Naive thymus-derived CD8-positive, alpha-beta T cell (primary cell): ENCODE results near the gene SYT11. TPM values are rescaled to one million over a fixed set of nuclear protein-coding genes. Genes with fewer than 3 reads are reported as not detected.
"Not testable (repeated sequence)": the region's sequence is repeated elsewhere in the genome, so short reads cannot be mapped to it uniquely, and the experiment has no call there.

ENCODE experiments used
- ATAC-seq, 2 donors: fragments of 150-1000 bp; cut with Tn5 transposase in 1 of 2; sonication (Bioruptor Pico), chemical (Tn5 transposase) in 1 of 2; 1 replicate in 1 of 2; 2 replicates in 1 of 2; pipeline ENCODE4 v1.10.0; 2021; ENCODE audit warnings: mild to moderate bottlenecking in 2 of 2, moderate library complexity in 2 of 2
- POLR2A ChIA-PET: fragments of 350-600 bp; sonication (Branson Sonifier 250); formaldehyde crosslinking; loops from one replicate; lab custom pipeline; 2021; ENCODE audit warnings: antibody characterized with exemption; lab: Charles Lee
- DNase-seq, 10 donors: peaks; one replicate each; pipeline versions ENCODE4 v3.0.0 to v3.0.0-alpha.2; 2020 to 2022
- H3K27ac Mint-ChIP-seq, 10 donors: one replicate each; pipeline ENCODE4 v1.8.0; 2020 to 2022; ENCODE audit warnings: mild to moderate bottlenecking in 10 of 10, mixed read lengths in 10 of 10, moderate library complexity in 4 of 10, inconsistent platforms in 1 of 10
- H3K27me3 Mint-ChIP-seq, 5 donors: one replicate each; pipeline ENCODE4 v1.8.0; 2021 to 2022; ENCODE audit warnings: mixed read lengths in 5 of 5
- H3K36me3 Mint-ChIP-seq, 3 donors: one replicate each; pipeline ENCODE4 v1.8.0; 2020 to 2022; ENCODE audit warnings: mixed read lengths in 3 of 3, mild to moderate bottlenecking in 2 of 3, inconsistent platforms in 1 of 3
- H3K4me1 Mint-ChIP-seq, 4 donors: one replicate each; pipeline ENCODE4 v1.8.0; 2021 to 2022; ENCODE audit warnings: mixed read lengths in 4 of 4
- H3K4me3 Mint-ChIP-seq, 10 donors: one replicate each; pipeline ENCODE4 v1.8.0; 2020 to 2022; ENCODE audit warnings: mild to moderate bottlenecking in 10 of 10, mixed read lengths in 10 of 10, moderate library complexity in 6 of 10, inconsistent platforms in 1 of 10
- H3K9me3 Mint-ChIP-seq, 9 donors: one replicate each; pipeline ENCODE4 v1.8.0; 2020 to 2022; ENCODE audit warnings: mixed read lengths in 9 of 9, mild to moderate bottlenecking in 3 of 9, inconsistent platforms in 1 of 9, moderate library complexity in 1 of 9
- polyA plus RNA-seq, 3 donors: library from polyadenylated mRNA; unstranded; fragments of 300-500 nt; fragmentation: Illumina TruSeq; gene quantifications; one replicate each; pipeline ENCODE4 v1.2.3, GENCODE V29; 2021
- total RNA-seq, 8 experiments: library from RNA in 2 of 8; stranded (reverse) in 2 of 8; gene quantifications; one replicate each; pipeline ENCODE4 v1.2.3 and lab custom pipeline; 2021 to 2026

SYT11 gene
- total and polyA plus RNA-seq, 5 experiments from 2014 or later, result 3.1 to 10.4 (median 4.1) TPM

- no peaks in the 10 kb centered on the region for H3K36me3 Mint-ChIP-seq
- H3K4me1 Mint-ChIP-seq, result peaks cover 7 to 15% (median 13%) of the 10 kb centered on the region in 4 donors
- no peaks in the 10 kb centered on the region for H3K27me3 Mint-ChIP-seq
- no peaks in the 10 kb centered on the region for H3K9me3 Mint-ChIP-seq
- H3K27ac Mint-ChIP-seq, result no peak overlapping the region
- no peak for DNase-seq
- POLR2A ChIA-PET, result no interaction called here
- no peak overlapping the region for H3K4me3 Mint-ChIP-seq
- no peak for ATAC-seq
Observed at GRCh38 chr1:155889566-155889965, 30.2 kb downstream of the SYT11 start.

- no peaks in the 10 kb centered on the region for H3K27me3 Mint-ChIP-seq
- H3K27ac Mint-ChIP-seq, result no peak overlapping the region
- H3K4me1 Mint-ChIP-seq, result peaks cover 7 to 15% (median 13%) of the 10 kb centered on the region in 4 donors
- DNase-seq (no peak), ATAC-seq (no peak)
- H3K36me3 Mint-ChIP-seq, result no peaks in the 10 kb centered on the region
- H3K9me3 Mint-ChIP-seq, result no peaks in the 10 kb centered on the region
- H3K4me3 Mint-ChIP-seq, result no peak overlapping the region
- POLR2A ChIA-PET, result no interaction called here
Observed at GRCh38 chr1:155890251-155890650, 30.9 kb downstream of the SYT11 start.

- H3K27ac Mint-ChIP-seq, result peak overlapping the region in 8 of 10 donors; percentile 53 to 91 (median 83)
- H3K9me3 Mint-ChIP-seq, result no peaks in the 10 kb centered on the region
- H3K36me3 Mint-ChIP-seq, result peaks cover 0 to 14% (median 4%) of the 10 kb centered on the region in 3 donors
- H3K27me3 Mint-ChIP-seq, result no peaks in the 10 kb centered on the region
- POLR2A ChIA-PET, result interaction anchor here (0.6 to 0.7 kb wide), 2 partner anchors 10 to 627 kb away, joined by 3 to 4 read pairs; no protein-coding TSS in a partner anchor
- ATAC-seq (no peak), DNase-seq (no peak)
- peaks cover 7 to 15% (median 13%) of the 10 kb centered on the region in 4 donors for H3K4me1 Mint-ChIP-seq
- H3K4me3 Mint-ChIP-seq, result peak overlapping the region in 1 of 10 donors; percentile 16
Observed at GRCh38 chr1:155892796-155893195, 33.4 kb downstream of the SYT11 start.

GRCh38 chr1:155893389-155894142 lies 34.2 kb downstream of the SYT11 start:
- POLR2A ChIA-PET, result interaction anchor here (0.6 to 0.7 kb wide), 4 partner anchors 9 to 628 kb away, joined by 3 to 4 read pairs (median 3); no protein-coding TSS in a partner anchor
- DNase-seq, result peak in 7 of 10 donors; percentile 3 to 51 (median 14)

GRCh38 chr1:155895617-155896016 lies 36.2 kb downstream of the SYT11 start:
- H3K9me3 Mint-ChIP-seq, ATAC-seq, POLR2A ChIA-PET, H3K4me3 Mint-ChIP-seq, H3K27me3 Mint-ChIP-seq, DNase-seq: not testable (repeated sequence)
- peaks cover 0 to 38% (median 16%) of the 10 kb centered on the region in 3 donors for H3K36me3 Mint-ChIP-seq
- H3K27ac Mint-ChIP-seq, result peak overlapping the region in 1 of 10 donors; percentile 34
- peaks cover 7 to 19% (median 16%) of the 10 kb centered on the region in 4 donors for H3K4me1 Mint-ChIP-seq

More at GRCh38 chr1:155893389-155894142, 34.2 kb downstream of the SYT11 start:
- Mint-ChIP-seq H3K36me3 (peaks cover 0 to 17% (median 6%) of the 10 kb centered on the region in 3 donors), H3K9me3 (no peaks in the 10 kb centered on the region), H3K27ac (peak overlapping the region; percentile 61 to 91 (median 83)), H3K27me3 (no peaks in the 10 kb centered on the region), H3K4me3 (peak overlapping the region in 6 of 10 donors; percentile 1 to 45 (median 26)), H3K4me1 (peaks cover 7 to 15% (median 13%) of the 10 kb centered on the region in 4 donors)
- peak; percentile 86 to 99 for ATAC-seq

- DNase-seq, H3K27me3 Mint-ChIP-seq, H3K4me3 Mint-ChIP-seq, H3K9me3 Mint-ChIP-seq, ATAC-seq: not testable (repeated sequence)
- Mint-ChIP-seq H3K36me3 (peaks cover 0 to 47% (median 16%) of the 10 kb centered on the region in 3 donors), H3K27ac (peak overlapping the region in 1 of 10 donors; percentile 62), H3K4me1 (peaks cover 7 to 19% (median 16%) of the 10 kb centered on the region in 4 donors)
- POLR2A ChIA-PET, result interaction anchor here (1.1 kb wide), 1 partner anchor 28 kb away, joined by 5 read pairs; no protein-coding TSS in a partner anchor
Observed at GRCh38 chr1:155896476-155896875, 37.1 kb downstream of the SYT11 start.

GRCh38 chr1:155897746-155898145 lies 38.4 kb downstream of the SYT11 start:
- no peaks in the 10 kb centered on the region for H3K9me3 Mint-ChIP-seq
- POLR2A ChIA-PET, result no interaction called here
- no peak for ATAC-seq
- H3K4me1 Mint-ChIP-seq, result peaks cover 7 to 18% (median 15%) of the 10 kb centered on the region in 4 donors
- H3K27me3 Mint-ChIP-seq, result no peaks in the 10 kb centered on the region
- H3K27ac Mint-ChIP-seq, result peak overlapping the region in 6 of 10 donors; percentile 12 to 89 (median 48)
- H3K4me3 Mint-ChIP-seq, result no peak overlapping the region
- peaks cover 0 to 57% (median 16%) of the 10 kb centered on the region in 3 donors for H3K36me3 Mint-ChIP-seq
- DNase-seq, result no peak

GRCh38 chr1:155898888-155899287 lies 39.5 kb downstream of the SYT11 start:
- H3K27ac Mint-ChIP-seq, result peak overlapping the region in 1 of 10 donors; percentile 2
- no peaks in the 10 kb centered on the region for H3K9me3 Mint-ChIP-seq
- H3K27me3 Mint-ChIP-seq, result no peaks in the 10 kb centered on the region
- no peak overlapping the region for H3K4me3 Mint-ChIP-seq
- POLR2A ChIA-PET, result interaction anchor here (0.7 kb wide), 1 partner anchor 78 kb away, joined by 3 read pairs; no protein-coding TSS in a partner anchor
- peaks cover 0 to 7% (median 3%) of the 10 kb centered on the region in 4 donors for H3K4me1 Mint-ChIP-seq
- ATAC-seq, result no peak
- DNase-seq, result no peak
- H3K36me3 Mint-ChIP-seq, result peaks cover 0 to 66% (median 16%) of the 10 kb centered on the region in 3 donors

GRCh38 chr1:155899683-155900082 lies 40.3 kb downstream of the SYT11 start:
- POLR2A ChIA-PET, result no interaction called here
- Mint-ChIP-seq H3K4me3 (no peak overlapping the region), H3K9me3 (no peaks in the 10 kb centered on the region), H3K4me1 (peaks cover 0 to 6% (median 3%) of the 10 kb centered on the region in 4 donors), H3K27me3 (no peaks in the 10 kb centered on the region), H3K36me3 (peaks cover 0 to 74% (median 21%) of the 10 kb centered on the region in 3 donors), H3K27ac (peak overlapping the region in 3 of 10 donors; percentile 4 to 36 (median 20))
- DNase-seq (no peak), ATAC-seq (no peak)

- ATAC-seq (no peak), DNase-seq (no peak)
- H3K27me3 Mint-ChIP-seq, result no peaks in the 10 kb centered on the region
- H3K4me3 Mint-ChIP-seq, result no peak overlapping the region
- H3K27ac Mint-ChIP-seq, result peak overlapping the region in 2 of 10 donors; percentile 13 to 31
- POLR2A ChIA-PET, result no interaction called here
- H3K4me1 Mint-ChIP-seq, result peaks cover 0 to 6% (median 3%) of the 10 kb centered on the region in 4 donors
- peaks cover 0 to 79% (median 23%) of the 10 kb centered on the region in 3 donors for H3K36me3 Mint-ChIP-seq
- H3K9me3 Mint-ChIP-seq, result no peaks in the 10 kb centered on the region
Observed at GRCh38 chr1:155900161-155900560, 40.8 kb downstream of the SYT11 start.

- no peaks in the 10 kb centered on the region for H3K27me3 Mint-ChIP-seq
- no peaks in the 10 kb centered on the region for H3K9me3 Mint-ChIP-seq
- H3K27ac Mint-ChIP-seq, result peak overlapping the region in 3 of 10 donors; percentile 24 to 35 (median 27)
- no peak for DNase-seq
- no peak overlapping the region for H3K4me3 Mint-ChIP-seq
- ATAC-seq, result no peak
- POLR2A ChIA-PET, result interaction anchor here (0.5 kb wide), 1 partner anchor 331 kb away, joined by 5 read pairs; no protein-coding TSS in a partner anchor
- H3K4me1 Mint-ChIP-seq, result peaks cover 0 to 16% (median 3%) of the 10 kb centered on the region in 4 donors
- H3K36me3 Mint-ChIP-seq, result peaks cover 0 to 90% (median 22%) of the 10 kb centered on the region in 3 donors
Observed at GRCh38 chr1:155904261-155904660, 44.9 kb downstream of the SYT11 start.

GRCh38 chr1:155909894-155910293 lies 50.5 kb downstream of the SYT11 start:
- Mint-ChIP-seq H3K4me3 (peak overlapping the region; percentile 95 to 100 (median 98)), H3K36me3 (peaks cover 0 to 83% (median 7%) of the 10 kb centered on the region in 3 donors), H3K27me3 (no peaks in the 10 kb centered on the region), H3K27ac (peak overlapping the region; percentile 56 to 99 (median 96)), H3K9me3 (no peaks in the 10 kb centered on the region), H3K4me1 (peaks cover 13 to 33% (median 27%) of the 10 kb centered on the region in 4 donors)
- POLR2A ChIA-PET, result interaction anchor here (0.6 to 1.1 kb wide), 3 partner anchors 25 to 339 kb away, joined by 3 to 4 read pairs (median 3); partner anchors contain the start of gene KHDC4
- DNase-seq (no peak), ATAC-seq (no peak)
